Measurements from ENCODE around the gene STRN.

Gene STRN

GRCh38 chr2:36823862-36824261 lies 142.5 kb downstream of the STRN start:
- DNase-seq (ENCODE audit: insufficient read length, low spot score) (no peak), FAIRE-seq (no peak)
- no peak for TF ChIP-seq POLR2A (IDR thresholded peaks at IDR 0.05; ENCODE audit: low read depth, low read length)

DNA sequence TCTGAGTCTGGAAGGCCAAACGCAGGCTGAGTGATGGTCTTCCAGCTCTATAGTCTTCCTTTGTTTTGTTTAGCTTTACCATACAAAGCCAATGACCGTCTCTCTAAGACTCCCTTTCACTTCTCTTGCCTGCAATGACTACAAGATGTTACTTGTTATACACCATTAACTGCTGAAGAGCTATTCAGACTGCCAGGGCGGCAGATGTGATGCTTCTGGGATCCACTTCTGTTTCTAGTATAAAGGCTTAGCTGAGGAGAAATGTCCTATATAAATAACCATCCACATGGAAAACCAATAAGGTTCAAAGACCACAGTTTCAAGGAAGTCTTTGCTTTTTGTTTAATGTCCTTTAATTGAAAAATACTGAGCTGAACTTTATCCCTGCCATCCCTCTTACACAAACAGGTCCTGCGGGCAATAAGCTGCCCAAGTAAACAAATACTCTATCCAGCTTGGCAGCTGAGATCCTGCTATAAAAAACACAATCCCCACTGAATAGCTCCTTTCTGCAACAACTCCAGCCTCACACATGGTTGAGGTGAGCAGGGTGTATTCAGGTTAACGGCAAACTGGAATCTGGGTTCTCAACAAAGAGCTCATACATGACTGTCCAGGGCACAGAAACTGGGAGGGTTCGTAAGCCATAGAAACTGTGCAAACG lies 145.3 kb downstream of the STRN start:
- TF ChIP-seq POLR2A (IDR thresholded peaks at IDR 0.05; ENCODE audit: low read depth, low read length), result no peak
- FAIRE-seq (no peak), DNase-seq (ENCODE audit: insufficient read length, low spot score) (no peak)

DNA sequence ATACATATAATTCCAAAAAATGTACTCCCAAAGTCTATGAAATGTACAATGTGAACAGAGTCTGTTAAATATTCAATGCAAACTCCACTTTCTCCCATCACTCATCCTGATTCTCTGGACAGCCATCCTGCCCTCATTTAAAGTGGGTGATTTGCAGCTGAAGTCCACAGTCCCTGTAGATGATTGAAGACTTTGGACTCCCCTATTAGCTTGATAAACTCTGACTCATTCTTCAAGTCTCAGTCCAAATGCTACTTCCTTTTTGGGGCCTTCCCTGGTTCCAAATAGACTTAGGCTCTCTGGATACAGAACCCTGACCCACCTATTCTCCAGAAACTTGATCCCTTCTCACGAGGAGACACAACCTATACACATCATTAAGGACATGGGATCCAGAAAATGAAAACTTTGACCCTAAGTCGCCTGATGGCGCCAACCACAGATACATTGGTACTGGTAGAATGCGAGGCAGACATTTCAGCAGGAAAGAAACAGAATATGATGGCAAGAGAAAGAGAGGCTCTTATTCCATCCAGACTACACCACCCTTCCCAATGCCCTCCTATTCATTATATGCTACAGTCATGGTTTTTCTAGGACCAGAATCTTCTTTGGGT lies 147.1 kb downstream of the STRN start:
- no peak for DNase-seq (ENCODE audit: insufficient read length, low spot score)
- TF ChIP-seq POLR2A (IDR thresholded peaks at IDR 0.05; ENCODE audit: low read depth, low read length), result no peak
- no peak for FAIRE-seq

DNA sequence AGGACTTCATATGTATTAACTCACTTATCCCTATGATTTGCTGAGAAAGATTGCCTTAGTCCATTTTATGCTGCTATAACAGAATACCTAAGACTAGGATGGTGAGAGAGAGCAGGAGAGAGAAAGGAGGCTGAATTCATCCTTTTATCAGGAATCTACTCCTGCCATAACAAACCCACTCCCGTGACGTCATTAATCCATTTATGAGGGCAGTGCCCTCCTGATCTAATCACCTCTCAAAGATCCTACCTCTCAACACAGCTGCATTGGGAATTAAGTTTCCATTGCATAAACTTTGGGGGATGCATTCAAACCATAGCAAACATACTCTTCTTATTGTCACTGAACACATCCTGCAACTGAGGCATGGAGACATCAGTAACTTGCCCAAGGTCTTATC lies 147.8 kb downstream of the STRN start:
- no peak for DNase-seq (ENCODE audit: insufficient read length, low spot score)
- no peak for FAIRE-seq
- TF ChIP-seq POLR2A (IDR thresholded peaks at IDR 0.05; ENCODE audit: low read depth, low read length), result no peak

GRCh38 chr2:36812196-36812595 lies 154.1 kb downstream of the STRN start:
- no peak for FAIRE-seq
- peak; percentile 35 for DNase-seq (ENCODE audit: insufficient read length, low spot score)
- no peak for TF ChIP-seq POLR2A (IDR thresholded peaks at IDR 0.05; ENCODE audit: low read depth, low read length)

GRCh38 chr2:36811071-36811470 lies 155.3 kb downstream of the STRN start:
- no peak for FAIRE-seq
- TF ChIP-seq POLR2A (IDR thresholded peaks at IDR 0.05; ENCODE audit: low read depth, low read length), result no peak
- no peak for DNase-seq (ENCODE audit: insufficient read length, low spot score)

DNA sequence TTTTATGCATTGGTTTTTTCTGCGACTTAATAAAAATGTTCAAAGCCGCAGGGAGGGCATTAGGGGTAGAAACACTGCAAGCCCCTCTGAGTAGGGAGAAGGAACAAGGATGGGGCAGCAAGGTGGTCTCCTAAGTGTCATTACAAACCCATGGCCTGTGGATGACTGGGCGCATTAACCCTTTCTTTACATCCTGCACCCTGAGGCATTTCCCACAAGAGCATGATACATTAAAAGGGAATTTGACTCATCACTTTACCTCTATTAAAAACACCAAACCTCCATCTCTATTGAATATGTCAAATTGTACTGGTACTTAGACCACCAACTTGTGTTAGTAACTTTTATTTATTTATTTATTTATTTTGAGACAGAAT lies 157.3 kb downstream of the STRN start:
- DNase-seq (ENCODE audit: insufficient read length, low spot score) (no peak), FAIRE-seq (no peak)
- no peak for TF ChIP-seq POLR2A (IDR thresholded peaks at IDR 0.05; ENCODE audit: low read depth, low read length)

DNA sequence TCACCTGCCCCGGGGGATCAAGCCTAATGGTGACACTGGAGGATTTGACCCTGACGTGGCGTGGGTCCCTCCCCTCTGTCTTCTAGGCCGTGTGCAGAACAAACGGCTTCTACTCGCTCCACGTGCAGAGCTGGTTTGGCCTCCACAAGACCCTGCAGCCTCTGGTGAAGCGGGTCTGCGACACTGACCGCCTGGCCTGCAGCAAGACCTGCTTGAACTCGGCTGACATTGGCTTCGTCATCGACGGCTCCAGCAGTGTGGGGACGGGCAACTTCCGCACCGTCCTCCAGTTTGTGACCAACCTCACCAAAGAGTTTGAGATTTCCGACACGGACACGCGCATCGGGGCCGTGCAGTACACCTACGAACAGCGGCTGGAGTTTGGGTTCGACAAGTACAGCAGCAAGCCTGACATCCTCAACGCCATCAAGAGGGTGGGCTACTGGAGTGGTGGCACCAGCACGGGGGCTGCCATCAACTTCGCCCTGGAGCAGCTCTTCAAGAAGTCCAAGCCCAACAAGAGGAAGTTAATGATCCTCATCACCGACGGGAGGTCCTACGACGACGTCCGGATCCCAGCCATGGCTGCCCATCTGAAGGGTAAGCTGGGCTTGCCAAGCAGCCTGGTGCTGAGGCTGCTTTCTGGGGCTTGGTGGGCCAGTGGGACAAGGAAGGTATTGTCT lies 157.8 kb downstream of the STRN start:
- FAIRE-seq (no peak), DNase-seq (ENCODE audit: insufficient read length, low spot score) (no peak)
- TF ChIP-seq POLR2A (IDR thresholded peaks at IDR 0.05; ENCODE audit: low read depth, low read length), result no peak

DNA sequence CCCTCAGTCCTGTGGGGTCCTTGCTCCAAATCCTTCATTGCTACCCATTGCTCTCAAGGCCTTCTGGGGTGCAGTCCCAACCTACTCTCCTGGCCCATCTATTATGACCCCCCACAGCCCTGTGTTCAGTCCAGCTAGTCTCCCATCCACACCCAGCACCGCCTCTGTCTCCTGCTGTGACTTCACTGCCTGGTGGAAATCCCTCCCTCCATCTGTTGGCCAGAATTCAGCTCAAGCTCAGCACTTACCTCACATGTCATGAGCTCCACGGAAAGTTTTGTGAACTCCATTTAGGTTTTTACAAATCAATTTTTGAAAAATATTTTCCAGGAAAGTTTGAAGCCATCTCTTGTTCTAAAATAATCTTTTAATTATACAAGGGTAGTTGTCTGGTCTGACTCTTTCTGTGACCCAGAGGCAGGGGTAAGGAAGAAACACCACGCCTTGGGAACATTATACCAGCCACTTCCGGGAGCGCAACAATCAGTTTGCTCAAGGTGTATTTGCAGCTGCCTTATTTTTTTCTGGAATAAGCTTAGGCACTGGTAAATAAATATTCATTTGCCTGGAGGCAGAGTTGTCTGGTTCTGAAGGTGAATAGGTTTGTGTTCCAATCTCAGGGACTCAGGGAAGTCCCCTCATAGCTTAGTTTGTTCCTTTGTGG lies 159.0 kb downstream of the STRN start:
- no peak for FAIRE-seq
- no peak for DNase-seq (ENCODE audit: insufficient read length, low spot score)

DNA sequence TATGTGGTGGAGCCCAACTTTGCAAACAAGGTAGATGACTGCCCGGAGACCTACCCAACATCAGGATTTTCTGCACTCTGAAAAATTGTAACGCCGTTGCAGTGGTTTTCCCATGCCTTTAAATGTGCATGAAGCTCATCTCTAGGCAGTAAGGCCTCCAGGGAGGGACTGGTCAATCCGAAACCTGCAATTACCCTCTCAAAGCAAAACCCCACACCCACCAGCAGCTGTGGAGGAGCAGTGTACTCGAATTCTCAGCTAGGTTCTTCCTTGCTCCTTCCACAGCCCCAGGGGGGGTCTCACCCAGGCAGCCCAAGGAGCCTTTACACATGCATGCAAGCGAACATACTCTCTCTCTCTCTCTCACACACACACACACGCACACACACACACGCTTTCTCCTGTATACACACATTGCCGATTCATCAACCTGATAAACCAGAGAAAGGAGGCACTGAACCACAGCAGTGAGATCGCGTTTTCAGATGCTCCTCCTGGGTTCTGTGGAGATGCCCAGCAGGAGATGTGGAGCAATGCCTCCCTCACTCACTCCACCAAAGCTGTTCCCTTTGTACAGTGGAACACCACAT lies 160.6 kb downstream of the STRN start:
- TF ChIP-seq POLR2A (IDR thresholded peaks at IDR 0.05; ENCODE audit: low read depth, low read length), result no peak
- FAIRE-seq, result no peak
- no peak for DNase-seq (ENCODE audit: insufficient read length, low spot score)

More for the DNA sequence above, 159.0 kb downstream of the STRN start:
- TF ChIP-seq POLR2A (IDR thresholded peaks at IDR 0.05; ENCODE audit: low read depth, low read length), result no peak

GRCh38 chr2:36802952-36803351 lies 163.4 kb downstream of the STRN start:
- DNase-seq (ENCODE audit: insufficient read length, low spot score), result no peak
- no peak for FAIRE-seq
- no peak for TF ChIP-seq POLR2A (IDR thresholded peaks at IDR 0.05; ENCODE audit: low read depth, low read length)

- no peak for TF ChIP-seq POLR2A (IDR thresholded peaks at IDR 0.05; ENCODE audit: low read depth, low read length)
- no peak for DNase-seq (ENCODE audit: insufficient read length, low spot score)
- no peak for FAIRE-seq
Measured at GRCh38 chr2:36801088-36801487, 165.2 kb downstream of the STRN start.

- no peak for DNase-seq (ENCODE audit: insufficient read length, low spot score)
- no peak for TF ChIP-seq POLR2A (IDR thresholded peaks at IDR 0.05; ENCODE audit: low read depth, low read length)
- FAIRE-seq, result no peak
Measured at GRCh38 chr2:36800381-36800780, 166.0 kb downstream of the STRN start.

- no peak for TF ChIP-seq POLR2A (IDR thresholded peaks at IDR 0.05; ENCODE audit: low read depth, low read length)
- FAIRE-seq (no peak), DNase-seq (ENCODE audit: insufficient read length, low spot score) (no peak)
Measured at GRCh38 chr2:36798724-36799123, 167.6 kb downstream of the STRN start.

All from H54 (cell line).